Measurements from ENCODE around the gene LIG1. TPM values are rescaled to one million over a fixed set of nuclear protein-coding genes. Genes with fewer than 3 reads are reported as not detected.

Gene LIG1
- total RNA-seq, 1 experiment from 2014 or later = 115 TPM

GRCh38 chr19:48218997-48219396, 48.9 kb upstream of the LIG1 start:
- Histone ChIP-seq H2BK5ac (ENCODE audit: insufficient read length, low read length) (no peak overlapping the region), H3K27me3 (ENCODE audit: insufficient read depth, low read length) (no peaks in the 10 kb centered on the region), H3K9me3 (ENCODE audit: control insufficient read depth, low read depth, low read length) (no peaks in the 10 kb centered on the region), H4K91ac (ENCODE audit: insufficient read length, low read depth, low read length) (no peak overlapping the region), H2BK12ac (ENCODE audit: insufficient read length, low read depth, low read length) (no peak overlapping the region), H3K14ac (ENCODE audit: insufficient read depth, low read length) (no peak overlapping the region), H2BK120ac (ENCODE audit: low read depth, low read length, poor library complexity, severe bottlenecking) (no peak overlapping the region), H3K56ac (ENCODE audit: insufficient read length, low read depth, low read length) (no peak overlapping the region), H3K9ac (ENCODE audit: extremely low read depth, insufficient read length, low read length) (no peak overlapping the region), H3K4me1 (ENCODE audit: insufficient read depth, low read length) (no peaks in the 10 kb centered on the region), H3K79me1 (ENCODE audit: insufficient read depth, low read depth, low read length, poor library complexity, severe bottlenecking) (no peaks in the 10 kb centered on the region), H4K8ac (replicated peaks; ENCODE audit: insufficient read length, low read depth, low read length) (no peak overlapping the region), H3K4ac (ENCODE audit: low read depth, low read length) (no peak overlapping the region), H4K20me1 (ENCODE audit: control insufficient read depth, insufficient read depth, insufficient read length) (no peaks in the 10 kb centered on the region), H3K23me2 (ENCODE audit: insufficient read length, low read depth, low read length, poor library complexity, severe bottlenecking) (no peaks in the 10 kb centered on the region), H3K4me2 (ENCODE audit: insufficient read depth, insufficient read length, low read length) (no peak overlapping the region), H2BK15ac (ENCODE audit: low read depth, low read length) (no peak overlapping the region), H2AFZ (ENCODE audit: low read length) (no peak overlapping the region), H3K18ac (ENCODE audit: insufficient read length, low read depth, low read length) (no peak overlapping the region), H3K27ac (ENCODE audit: insufficient read length, low read depth, low read length) (no peak overlapping the region), H3K23ac (ENCODE audit: insufficient read length, low read depth, low read length) (no peak overlapping the region), H2AK5ac (ENCODE audit: insufficient read length, low read length) (no peak overlapping the region), H4K5ac (ENCODE audit: insufficient read length, low read depth, low read length) (no peak overlapping the region), H2BK20ac (ENCODE audit: low read depth, low read length, poor library complexity, severe bottlenecking) (no peak overlapping the region), H3T11ph (ENCODE audit: low read length) (no peak overlapping the region), H3K79me2 (ENCODE audit: insufficient read depth, low read length) (no peaks in the 10 kb centered on the region)
- peaks cover 10 to 11% of the 10 kb centered on the region in 2 experiments; a peak in 3 of 4 replicates for H3K4me1 Mint-ChIP-seq
- no peak for DNase-seq
- H3K9me3 Mint-ChIP-seq = no peaks in the 10 kb centered on the region
- peak overlapping the region in 2 of 3 experiments; percentile 9 to 28; a peak in 1 of 7 replicates for H3K27ac Mint-ChIP-seq
- no peak overlapping the region for H3K4me3 Mint-ChIP-seq
- H3K27me3 Mint-ChIP-seq (ENCODE audit: low read depth) = no peaks in the 10 kb centered on the region; the same call in none of the 2 replicates
- peaks cover 0 to 7% (median 0%) of the 10 kb centered on the region in 3 experiments; a peak in 4 of 7 replicates for H3K36me3 Mint-ChIP-seq (ENCODE audit: insufficient read depth in 1 of 3, low read depth in 3 of 3)
- TF ChIP-seq CTCF (conservative IDR thresholded peaks at IDR 0.05) = no peak
- WGBS (ENCODE audit: extremely low coverage, insufficient read length, low lambda C conversion rate) = no CpG with 5 or more reads among the region's 6 CpGs

All from H9 (cell line).